Measurements from ENCODE around the gene EHBP1L1.

EHBP1L1 gene

DNA sequence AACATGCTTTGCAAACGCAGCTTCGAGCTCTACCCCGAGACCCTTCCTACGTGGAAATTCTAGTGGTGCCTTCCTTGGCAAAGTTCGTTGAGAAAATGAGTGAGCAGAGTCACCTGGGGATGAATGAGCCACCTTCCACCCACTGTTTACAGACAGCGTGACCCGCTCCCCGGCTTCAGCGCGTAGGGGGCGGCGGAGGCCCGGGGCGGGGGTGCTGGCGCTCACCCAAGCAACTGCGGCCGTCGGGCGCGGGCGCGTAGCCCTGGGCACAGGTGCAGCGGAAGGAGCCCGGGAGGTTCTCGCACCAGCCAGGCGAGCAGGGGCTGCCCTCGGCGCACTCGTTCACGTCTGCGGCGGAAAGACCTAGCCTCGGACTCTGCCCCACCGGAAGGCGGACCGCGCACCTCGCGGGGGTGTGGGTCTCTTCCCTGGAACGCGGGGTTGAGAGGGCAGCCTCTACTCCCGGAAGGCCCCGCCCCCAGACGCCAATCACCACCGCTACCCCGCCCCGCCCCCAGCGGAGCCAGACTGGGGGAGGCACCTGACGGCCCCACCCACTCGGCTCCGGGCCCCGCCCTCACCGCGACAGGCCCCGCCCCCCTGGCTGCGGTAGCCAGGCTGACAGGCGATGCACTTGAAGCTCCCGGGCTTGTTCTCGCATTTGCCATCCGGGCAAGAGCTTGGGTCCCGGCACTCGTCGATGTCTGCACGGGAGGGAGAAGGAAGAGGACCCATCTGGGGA lies 29.5 kb upstream of the EHBP1L1 start:
- DNase-seq = peak; percentile 89 to 95 (median 93)

DNA sequence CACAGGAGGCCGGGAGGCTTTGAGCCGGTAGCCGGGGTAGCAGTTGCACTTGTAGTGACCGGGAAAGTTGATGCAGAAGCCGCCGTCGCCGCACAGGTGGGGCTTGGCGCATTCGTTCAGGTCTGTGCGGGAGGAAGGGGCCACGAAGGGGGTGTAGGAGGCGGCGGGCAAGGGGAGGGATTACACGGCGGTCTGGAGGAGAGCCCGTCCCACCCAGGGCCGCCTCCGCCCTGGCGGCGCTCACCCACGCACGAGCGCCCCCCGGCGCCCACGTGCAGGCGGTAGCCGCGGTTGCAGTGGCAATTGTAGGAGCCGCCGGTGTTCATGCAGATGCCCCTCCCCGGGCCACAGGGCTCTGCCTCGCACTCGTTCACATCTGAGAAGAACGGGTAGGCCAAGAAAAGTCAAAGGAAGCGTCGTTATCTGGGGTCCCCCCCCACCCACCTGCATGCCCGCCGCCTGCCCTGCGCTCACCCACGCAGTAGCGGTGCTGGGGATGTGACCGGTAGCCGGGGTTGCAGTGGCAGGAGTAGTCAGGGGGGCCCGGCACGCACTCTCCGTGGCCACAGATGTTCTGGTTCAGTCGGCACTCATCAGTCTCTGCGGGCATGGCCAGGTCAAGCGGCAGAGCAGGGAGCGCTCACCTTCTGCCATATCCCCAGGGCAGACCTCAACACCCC lies 28.3 kb upstream of the EHBP1L1 start:
- DNase-seq = no peak

GRCh38 chr11:65548395-65548794 lies 27.5 kb upstream of the EHBP1L1 start:
- DNase-seq = no peak

GRCh38 chr11:65549096-65549495 lies 26.8 kb upstream of the EHBP1L1 start:
- DNase-seq = no peak

- peak; percentile 54 to 93 (median 80) for DNase-seq
Observed at GRCh38 chr11:65551572-65552387, 24.1 kb upstream of the EHBP1L1 start.

- DNase-seq = peak; percentile 7 to 67 (median 65)
Observed at GRCh38 chr11:65552388-65552951, 23.4 kb upstream of the EHBP1L1 start.

DNA sequence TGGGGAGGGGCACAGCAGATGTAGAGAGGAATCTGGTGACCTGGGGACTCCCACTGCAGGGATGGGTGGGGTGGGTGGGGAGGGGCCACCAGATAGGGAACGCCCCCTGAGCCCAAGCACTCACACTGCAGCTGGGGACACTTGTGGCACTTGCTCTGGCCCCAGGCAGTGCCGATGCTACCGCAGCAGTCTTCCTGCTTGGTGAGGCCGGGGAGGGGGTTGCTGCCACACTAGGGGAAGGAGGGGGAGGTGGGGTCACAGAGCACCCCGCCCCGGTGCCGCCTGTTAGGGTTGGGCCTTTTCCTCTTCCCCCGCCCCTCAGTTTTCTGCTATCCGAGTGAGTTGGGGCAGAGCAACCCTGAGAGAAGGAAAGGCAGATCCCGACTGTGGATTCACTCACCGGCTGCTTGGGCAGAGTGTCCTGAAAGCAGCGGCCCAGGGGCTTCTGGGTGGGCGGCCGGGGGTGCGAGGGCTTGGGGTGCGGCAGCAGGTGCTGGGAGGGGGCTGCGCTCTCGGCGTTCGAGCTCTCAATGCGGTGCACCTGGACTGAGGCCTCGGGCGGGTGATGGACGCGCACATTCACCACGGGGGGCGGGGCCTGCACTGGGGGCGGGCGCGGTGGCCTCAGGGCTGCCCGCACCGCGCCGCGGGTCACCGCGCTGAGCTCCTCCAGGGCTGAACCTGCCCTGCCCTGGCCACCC lies 22.4 kb upstream of the EHBP1L1 start:
- peak; percentile 54 to 93 (median 92) for DNase-seq

- DNase-seq = peak in 2 of 3 experiments; percentile 41 to 52
Observed at GRCh38 chr11:65554057-65554818, 21.6 kb upstream of the EHBP1L1 start.

DNA sequence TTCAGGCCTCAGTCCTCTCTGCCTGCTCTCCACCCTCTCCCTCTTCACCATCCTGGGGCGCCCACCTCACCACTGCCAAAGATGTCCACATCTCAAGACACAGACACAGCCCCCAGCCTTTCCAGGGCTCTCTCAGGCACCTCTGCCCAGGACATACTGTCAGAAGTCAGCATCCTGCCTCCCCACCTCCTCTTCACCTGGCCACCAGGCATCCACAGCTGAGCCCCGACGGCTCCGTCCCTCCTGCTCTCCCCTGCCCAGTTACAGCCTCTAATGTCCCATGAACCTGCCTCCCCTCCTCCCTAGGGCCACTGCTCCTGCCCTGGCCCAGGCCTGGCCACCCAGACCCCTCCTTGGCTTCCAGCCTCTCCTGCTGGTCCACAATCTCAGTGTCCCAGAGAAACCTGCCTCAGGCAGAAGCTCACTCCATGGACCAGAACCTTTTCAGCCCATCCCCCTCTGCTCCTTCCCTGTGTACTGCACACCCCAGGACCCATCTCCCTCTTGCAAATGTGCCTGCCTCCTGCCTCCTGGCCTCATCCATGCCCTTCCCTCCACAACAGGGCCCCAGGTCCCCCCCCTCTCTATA lies 20.9 kb upstream of the EHBP1L1 start:
- DNase-seq = no peak

- no peak for DNase-seq
Observed at GRCh38 chr11:65555693-65556231, 20.1 kb upstream of the EHBP1L1 start.

GRCh38 chr11:65556470-65557279 lies 19.2 kb upstream of the EHBP1L1 start:
- DNase-seq = no peak

- peak in 2 of 3 experiments; percentile 51 to 62 for DNase-seq
Observed at GRCh38 chr11:65557280-65558001, 18.4 kb upstream of the EHBP1L1 start.

GRCh38 chr11:65558002-65558929 lies 17.6 kb upstream of the EHBP1L1 start, which contains the start of gene LTBP3:
Gene LTBP3 (minus strand): TSS chr11:65558359. CDS start chr11:65557959, 400 bp downstream.
- peak; percentile 29 to 87 (median 75) for DNase-seq

DNA sequence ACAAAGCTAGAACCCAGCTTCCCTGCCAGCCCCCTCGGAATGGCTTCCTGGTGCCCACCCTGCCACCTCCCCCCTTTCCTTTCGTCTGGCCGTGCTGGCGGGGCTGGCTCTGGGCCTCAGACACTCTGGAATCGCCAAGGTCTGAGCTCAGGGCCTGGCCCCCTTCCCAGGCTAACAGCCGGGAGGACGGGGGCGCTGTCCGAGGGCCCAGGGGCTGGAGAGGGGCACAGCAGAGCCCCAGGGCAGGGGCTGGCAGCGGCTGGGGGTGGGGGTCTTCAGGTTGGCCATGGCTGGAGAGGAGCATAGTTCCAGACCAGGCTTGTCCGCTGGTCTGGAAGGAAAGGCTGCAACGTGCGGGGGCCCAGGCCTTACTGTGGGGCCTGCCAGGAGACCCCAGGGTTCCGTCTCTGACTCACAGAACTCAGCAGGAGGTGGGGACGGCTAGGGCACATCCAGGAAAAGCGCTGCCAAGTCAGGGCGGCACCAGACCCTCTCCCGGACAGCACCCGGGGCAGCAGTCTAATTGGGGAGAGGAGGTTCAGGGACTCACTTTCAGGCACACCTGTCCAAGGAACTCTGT lies 16.8 kb upstream of the EHBP1L1 start:
- peak in 2 of 3 experiments; percentile 42 to 51 for DNase-seq

DNA sequence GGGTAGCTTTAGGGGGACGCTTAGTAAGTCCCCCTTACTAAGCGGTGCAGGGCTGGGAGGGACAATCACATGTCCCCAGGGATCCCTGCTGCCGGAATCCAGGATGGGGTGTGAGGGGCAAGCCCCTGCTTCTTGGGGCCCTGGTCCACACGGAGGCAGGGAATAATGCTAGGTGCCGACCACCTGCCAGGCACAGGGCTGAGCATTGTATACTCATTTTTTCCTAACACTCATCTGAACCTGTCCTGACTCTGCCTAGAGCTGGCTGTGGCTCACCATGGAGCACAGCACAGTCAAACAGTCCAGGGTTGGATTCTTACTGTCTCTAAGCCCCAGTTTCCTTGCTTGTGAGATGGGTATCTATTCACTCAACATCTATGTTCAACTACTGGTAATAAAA lies 16.3 kb upstream of the EHBP1L1 start:
- DNase-seq = no peak

DNA sequence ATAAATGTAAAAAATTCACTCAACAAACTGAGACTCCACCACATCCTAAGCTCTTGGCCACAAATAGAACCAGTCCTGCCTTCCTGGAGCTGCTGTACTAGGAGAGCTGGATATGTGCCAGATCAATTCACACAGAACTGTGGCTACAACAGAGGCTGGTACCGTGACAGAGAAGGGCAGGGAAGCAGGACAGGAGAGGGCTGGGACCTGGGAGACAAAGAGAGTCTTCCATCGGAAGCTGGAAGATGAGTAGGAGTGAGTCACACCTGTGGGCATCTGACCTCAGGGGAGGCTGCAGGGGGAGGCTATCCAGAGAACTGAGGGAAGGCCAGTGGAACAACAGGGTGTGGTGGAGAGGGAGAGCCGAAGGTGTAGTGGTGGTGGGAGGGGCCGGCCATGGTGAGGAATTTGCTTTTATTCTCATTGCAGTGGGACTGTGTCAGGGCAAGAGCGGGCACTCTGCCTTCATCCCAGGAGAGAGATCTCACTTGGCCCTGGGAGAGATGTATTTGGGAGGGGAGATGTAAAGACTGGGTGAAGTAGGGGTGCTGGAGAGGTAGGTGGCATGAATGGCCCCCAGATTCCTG lies 15.8 kb upstream of the EHBP1L1 start:
- peak; percentile 40 to 64 (median 46) for DNase-seq

All from NCI-H1417 (cell line).